HK-2 (cell line): ENCODE measurements around the gene GPER1.

Source experiments
- DNase-seq: peaks from one replicate; pipeline ENCODE4 v3.0.0-alpha.2; 2018; ENCODE audit not compliant: unreplicated experiment

GPER1 gene

DNA sequence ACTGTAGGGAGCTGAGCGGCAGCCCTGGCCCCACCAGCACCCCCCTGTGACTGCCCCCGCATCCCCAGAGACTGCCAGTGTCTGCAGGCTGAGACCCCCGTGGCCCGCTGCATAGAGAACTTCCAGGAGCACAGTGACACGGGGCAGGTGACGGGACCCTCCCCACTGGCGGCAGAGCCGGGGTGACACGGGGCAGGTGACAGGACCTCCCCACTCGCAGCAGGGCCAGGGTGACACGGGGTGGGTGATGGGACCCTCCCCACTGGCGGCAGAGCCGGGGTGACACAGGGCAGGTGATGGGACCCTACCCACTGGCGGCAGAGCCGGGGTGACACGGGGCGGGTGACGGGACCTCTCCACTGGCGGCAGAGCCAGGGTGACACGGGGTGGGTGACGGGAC, 2.3 kb downstream of the GPER1 start:
- no peak for DNase-seq

DNA sequence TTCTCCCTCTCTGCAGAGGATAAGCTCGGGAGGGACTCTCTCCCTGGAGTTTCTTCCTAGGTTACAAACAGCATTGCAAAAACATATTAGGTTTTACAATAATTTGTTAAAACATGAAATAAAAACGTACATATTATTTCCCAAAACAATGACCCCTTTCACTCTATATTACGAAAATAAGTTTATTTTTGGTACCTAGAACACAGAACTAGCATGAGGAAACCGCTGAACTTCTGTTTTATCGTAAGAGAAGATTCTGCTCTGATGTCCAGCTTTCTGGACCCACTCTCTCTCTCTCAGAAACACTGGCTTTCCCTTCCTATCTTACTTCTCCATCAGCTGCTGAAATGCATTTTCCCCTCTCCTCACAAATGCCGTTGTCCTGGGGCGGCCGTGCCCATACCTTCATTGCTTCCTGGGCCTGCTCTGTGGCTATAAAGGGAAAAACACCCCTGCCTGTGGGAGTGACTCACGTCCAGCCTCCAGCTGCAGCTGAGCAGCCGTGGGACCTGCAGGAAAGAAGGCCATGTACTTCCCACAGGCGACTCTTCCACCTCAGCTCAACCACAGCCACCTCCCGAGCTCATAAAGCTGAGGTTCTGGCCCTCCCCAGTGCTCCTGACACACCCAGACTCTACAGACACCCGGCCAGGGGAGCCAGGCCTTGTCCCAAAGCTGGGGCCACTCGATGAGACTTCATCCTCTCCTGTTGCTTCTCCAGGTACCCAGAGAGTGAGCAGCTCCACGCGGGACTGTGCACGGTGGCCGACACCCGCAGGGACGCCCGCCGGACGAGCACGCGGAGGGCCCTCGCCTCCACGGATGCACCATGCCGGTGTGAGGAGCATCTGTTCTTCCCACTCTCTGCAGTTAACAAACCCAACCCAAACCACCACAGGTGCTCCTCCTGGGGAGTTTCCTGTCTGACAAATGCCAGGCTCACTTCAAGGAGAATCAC, 3.1 kb downstream of the GPER1 start:
- DNase-seq: no peak

DNA sequence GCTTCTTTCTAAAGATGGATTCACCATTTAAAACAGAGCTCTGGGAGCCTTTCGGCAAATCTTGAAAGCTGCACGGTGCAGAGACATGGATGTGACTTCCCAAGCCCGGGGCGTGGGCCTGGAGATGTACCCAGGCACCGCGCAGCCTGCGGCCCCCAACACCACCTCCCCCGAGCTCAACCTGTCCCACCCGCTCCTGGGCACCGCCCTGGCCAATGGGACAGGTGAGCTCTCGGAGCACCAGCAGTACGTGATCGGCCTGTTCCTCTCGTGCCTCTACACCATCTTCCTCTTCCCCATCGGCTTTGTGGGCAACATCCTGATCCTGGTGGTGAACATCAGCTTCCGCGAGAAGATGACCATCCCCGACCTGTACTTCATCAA, 3.7 kb downstream of the GPER1 start:
- no peak for DNase-seq

DNA sequence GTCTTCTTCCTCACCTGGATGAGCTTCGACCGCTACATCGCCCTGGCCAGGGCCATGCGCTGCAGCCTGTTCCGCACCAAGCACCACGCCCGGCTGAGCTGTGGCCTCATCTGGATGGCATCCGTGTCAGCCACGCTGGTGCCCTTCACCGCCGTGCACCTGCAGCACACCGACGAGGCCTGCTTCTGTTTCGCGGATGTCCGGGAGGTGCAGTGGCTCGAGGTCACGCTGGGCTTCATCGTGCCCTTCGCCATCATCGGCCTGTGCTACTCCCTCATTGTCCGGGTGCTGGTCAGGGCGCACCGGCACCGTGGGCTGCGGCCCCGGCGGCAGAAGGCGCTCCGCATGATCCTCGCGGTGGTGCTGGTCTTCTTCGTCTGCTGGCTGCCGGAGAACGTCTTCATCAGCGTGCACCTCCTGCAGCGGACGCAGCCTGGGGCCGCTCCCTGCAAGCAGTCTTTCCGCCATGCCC, 4.3 kb downstream of the GPER1 start:
- DNase-seq: no peak

DNA sequence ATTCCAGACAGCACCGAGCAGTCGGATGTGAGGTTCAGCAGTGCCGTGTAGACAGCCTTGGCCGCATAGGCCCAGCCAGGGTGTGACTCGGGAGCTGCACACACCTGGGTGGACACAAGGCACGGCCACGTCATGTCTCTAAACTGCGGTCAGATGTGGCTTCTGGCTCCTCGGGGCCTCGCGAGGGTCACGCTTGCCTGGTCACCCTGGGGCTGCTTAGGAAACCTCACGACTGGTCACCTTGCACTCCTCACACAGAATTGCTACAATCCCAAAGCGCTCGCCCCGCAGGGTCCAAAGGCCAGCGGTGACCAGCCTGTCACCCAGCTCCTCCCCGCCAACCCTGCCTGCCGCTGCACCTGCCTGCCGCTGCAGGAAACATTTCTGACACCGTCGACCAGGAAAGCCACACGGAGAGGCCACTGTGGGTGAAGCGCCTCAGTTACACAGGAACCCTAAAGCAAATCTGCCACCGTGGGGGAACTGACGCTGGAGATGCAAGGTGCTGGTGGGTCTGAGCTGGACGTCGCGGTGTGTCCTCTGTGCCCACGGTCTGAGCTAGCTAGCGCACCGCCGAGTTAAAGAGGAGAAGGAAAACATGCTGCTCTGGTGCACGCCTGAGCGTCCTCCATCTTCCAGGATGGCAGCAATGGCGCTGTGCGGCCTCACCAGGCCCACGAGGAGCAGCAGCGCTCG, 5.0 kb downstream of the GPER1 start:
- DNase-seq: no peak

DNA sequence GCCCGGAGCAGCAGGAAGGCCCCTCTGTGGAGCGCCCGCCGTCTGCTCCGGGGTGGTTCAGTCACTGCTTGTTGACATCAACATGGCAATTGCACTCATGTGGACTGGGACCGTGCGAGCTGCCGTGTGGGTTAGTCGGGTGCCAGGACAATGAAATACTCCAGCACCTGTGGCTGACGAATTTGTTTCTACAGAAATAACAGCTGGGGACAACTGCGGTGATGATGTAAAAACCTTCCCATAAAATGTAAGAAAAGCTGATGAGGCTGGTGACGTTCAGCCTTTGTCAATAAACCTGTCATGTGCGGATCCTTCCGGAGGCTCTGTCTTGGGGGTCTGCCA, 5.6 kb downstream of the GPER1 start:
- no peak for DNase-seq

DNA sequence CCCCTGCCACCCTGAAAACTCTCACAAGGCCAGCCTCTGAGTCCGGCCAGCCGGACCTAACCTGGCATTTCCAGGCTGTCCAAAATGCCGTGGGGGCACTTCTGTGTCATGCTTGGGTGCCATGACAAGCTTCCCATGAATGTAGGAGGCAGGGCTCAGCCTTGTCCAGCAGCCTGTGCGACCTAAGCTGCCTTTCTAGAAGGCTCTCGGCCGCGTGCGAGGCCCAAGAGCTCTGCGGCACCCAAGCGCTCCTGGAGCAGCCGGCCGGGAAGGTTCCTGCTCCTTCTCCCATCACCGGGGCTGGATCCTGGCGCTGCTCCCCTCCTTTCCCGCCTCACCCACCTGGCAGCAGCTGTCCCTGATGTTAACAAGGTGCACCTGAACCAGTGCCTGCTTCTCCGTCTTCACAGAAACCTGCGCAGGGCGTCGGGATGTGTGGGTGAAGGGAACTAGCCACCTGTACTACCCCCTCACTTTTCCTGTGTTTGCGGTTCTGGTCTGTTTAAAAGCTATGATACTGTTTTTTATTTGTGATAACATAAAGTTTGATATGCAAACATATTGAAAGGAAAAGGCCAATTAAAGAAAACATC, 6.1 kb downstream of the GPER1 start:
- DNase-seq: no peak

DNA sequence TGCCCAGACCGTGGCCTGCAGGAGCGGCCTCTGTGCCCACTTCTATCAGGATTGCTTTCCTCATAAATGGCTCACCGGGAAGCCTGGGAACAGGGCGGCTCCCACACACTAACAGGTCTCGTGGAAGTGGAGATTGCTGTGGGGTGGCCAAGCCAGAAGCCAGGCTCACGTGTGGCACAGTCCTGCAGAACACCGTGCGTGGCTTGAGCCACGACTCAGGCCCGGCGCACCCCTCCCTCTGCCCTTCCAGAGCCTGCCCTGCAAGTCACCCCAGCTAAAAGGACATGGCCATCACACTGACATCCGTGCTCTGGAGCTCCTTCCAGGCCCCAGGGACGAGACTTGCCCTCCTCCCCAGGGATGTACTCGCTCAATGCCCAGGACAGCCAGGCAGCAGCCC, 7.0 kb downstream of the GPER1 start:
- DNase-seq: no peak

DNA sequence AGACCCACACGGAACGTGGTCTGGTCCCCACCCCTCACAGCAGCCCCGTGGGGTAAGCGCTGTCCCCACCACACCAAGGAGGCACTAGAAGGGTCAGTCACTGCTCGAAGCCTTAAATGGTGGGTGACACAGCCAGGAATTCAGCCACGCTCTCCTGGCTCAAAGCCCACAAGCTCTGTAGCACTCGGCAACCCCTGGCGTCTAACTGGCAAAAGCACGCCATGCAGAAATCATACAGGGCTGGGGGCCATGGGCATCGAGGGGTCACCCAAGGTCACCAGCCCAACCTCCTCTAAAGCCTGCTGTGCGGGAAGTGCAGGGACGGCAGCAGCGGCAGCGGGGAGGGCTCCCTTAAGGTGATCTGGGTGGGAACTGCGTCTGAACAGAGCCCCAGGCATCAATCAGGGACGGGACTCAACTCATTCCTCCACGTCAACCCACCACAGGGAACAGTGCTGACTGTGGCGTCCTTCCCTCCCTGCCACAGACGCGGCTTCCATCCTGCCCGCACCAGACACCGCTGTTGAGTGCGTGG, 7.8 kb downstream of the GPER1 start:
- DNase-seq: no peak

DNA sequence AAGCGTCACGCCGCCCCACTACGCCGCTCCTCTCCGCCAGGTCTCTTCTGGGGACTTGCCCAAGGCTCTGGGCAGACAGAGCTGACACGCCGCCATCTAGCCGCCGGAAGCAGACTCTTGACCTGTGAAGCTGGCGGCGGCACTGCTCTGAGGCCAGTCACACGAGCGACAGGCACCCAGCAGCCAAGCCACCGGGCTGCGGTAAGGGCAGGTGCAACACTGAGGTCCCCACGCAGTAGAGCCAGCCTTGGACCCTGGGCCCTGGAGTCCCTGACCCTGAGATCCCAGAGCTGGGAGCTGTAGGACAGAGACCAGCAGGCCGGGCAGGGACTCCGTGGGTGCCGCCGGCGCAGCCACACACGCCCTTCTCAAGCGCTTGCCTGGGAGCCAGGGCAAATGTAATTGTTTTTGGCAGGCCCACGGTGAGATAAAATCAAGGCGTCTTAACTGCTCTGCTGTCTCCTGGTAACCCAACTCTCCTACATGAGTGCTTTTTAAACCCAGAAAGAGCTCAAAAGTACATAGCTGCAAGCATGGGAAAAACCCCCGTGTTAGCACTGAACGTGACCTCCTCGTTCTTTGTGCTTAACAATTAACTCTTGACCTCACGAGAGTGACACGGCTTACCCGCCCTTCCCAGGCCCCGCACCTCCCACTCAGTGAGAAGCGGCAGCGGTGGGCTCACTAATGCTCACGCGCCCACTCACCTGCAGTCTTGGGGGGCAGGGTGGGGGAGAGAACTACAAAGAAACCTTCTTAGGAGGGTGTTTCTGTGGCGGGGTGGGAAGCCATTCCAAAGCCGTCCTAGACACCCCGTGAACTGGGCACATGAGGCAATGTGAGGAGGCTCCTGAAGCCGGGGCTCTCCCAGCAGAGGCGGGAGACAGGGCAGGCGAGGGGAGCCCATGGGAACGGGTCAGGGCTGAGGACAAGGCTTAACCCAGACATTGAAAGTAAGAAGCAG, 8.5 kb downstream of the GPER1 start:
- DNase-seq: no peak

DNA sequence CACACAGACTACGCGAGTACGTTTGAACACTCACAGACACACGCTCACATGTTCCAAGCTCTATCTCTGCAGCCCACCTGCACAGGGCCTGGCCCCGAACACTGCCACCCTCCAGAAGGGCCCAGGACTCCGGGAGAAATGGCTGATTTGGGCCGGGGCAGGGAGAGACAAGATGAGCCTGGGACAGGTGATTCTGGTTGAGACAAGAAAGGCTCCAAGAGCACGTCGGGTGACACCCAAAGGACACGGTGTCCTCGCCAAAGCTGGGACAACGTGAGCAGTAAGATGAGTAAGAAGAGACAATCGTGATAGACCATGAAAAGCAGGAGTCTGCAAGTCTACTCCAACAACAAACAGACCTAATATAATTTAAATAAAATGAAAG, 9.2 kb downstream of the GPER1 start:
- no peak for DNase-seq

DNA sequence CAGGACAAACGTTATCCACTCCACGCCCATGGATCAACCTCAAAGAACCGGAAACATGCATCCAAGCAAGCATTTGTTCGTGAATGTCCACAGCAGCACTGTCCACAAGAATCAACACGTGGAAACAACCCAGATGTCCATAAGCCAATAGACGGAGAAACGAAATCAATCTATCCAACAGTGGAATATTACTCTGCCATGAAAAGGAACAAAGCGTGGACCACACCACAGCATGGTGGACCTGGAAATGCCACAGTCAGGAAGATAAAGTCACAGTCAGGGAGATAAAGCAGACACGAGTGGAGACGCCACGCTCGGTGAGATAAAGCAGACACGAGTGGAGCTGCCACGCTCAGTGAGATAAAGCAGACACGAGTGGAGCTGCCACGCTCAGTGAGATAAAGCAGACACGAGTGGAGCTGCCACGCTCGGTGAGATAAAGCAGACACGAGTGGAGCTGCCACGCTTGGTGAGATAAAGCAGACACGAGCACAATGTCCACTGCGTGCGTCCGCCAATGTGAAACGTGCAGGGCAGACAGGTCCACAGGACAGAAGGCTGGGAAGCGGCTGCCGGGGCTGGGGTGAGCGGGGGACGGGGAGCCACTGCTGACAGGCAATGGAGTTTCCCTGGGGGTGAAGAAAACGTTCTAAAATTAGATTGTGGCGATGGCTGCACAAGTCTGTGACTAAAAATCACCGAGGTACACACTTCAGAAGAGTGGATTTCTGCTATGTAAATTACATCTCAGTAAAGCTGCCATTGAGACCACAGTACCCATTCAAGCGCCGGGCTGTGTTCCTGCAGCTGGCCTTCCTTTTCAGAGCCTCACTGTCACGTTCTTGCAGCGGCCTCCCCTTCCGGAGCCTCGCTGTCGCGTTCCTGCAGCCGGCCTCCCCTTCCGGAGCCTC, 10.6 kb downstream of the GPER1 start:
- DNase-seq: no peak

DNA sequence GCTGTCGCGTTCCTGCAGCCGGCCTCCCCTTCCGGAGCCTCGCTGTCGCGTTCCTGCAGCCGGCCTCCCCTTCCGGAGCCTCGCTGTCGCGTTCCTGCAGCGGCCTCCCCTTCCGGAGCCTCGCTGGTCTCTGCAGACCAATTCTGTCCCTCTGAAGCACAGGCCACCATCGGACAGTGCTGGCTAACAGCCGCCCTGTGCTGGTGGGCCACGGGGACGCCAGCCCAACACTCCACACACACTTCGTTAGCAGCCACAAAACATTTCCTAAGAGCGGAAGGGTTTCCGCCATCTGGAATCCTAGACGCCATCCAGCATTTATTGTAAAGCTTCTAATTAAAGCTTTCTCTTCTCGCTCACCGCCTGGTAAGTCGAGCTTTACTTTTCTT, 11.2 kb downstream of the GPER1 start:
- no peak for DNase-seq

DNA sequence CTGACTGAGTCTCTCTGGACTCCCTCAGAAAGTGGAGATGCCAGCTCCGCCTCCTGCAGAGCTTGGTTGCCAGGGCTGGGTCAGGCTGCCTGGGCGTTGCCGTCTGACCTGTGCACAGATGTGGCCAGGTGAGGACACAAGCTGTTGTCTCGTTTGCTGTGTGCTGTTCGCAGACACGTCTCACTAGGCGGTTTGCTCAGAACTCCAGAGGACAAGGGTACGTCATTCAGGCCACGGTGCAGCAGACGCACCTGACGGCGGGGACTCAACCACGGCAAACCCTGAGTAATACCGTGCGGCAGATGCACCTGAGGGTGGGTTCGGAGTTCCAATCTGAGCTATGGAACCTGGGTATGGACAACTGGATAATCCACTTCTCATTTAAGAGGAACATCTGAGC, 11.7 kb downstream of the GPER1 start:
- no peak for DNase-seq

DNA sequence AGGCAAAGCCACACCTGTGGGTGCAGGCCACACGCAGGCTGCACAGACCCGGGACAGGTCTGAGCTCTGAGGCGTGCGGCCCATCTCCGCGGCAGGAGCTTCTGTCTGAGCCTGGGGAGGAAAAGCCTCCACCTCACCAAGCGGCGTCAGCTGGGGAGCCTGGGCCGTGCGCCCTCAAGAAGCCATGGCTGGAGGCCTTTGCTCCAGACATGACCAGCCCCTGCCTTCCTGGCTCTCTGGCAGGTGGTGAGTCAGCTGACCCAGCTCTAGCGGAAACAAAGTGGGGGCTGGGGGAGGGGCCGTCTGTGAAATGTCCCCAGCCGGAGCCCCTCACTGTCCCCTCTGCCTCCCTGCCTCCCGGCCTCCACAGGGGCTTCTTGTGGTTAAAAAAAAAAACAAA, 12.5 kb downstream of the GPER1 start:
- no peak for DNase-seq

DNA sequence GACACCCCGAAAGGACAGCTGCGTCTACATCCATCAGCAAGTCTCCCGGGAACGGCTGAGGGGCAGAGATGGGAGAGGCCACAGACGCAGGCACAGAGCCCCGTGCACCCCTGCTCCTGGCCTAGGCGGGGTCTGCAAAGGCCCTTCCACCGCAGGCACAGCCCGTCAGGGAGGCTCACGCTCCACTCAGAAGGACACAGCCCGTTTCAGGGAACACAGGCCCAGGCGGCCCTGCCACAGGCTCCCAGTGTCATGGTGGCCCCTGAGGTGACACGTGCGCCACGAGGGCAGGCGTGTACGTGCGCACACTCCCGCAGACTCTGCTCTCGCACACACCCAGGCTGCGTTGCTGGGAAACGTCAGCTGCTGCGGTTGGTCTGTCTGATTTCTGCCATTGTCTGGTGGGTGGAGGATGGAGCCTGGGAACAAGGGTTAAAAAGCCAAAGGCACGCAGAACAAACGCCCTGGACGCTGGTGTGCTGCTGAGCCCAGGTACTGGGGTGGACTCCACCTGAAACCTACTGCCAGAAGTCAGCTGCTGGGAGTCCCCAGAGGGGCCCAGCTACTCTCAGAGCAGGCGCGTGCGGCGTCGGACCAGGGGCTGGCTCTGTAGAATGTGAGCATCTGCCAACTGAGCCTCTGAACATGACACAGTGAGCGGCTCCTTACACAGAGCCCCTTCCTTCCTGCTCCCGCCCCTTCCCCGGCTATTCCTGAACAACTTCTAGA, 13.1 kb downstream of the GPER1 start:
- DNase-seq: no peak

DNA sequence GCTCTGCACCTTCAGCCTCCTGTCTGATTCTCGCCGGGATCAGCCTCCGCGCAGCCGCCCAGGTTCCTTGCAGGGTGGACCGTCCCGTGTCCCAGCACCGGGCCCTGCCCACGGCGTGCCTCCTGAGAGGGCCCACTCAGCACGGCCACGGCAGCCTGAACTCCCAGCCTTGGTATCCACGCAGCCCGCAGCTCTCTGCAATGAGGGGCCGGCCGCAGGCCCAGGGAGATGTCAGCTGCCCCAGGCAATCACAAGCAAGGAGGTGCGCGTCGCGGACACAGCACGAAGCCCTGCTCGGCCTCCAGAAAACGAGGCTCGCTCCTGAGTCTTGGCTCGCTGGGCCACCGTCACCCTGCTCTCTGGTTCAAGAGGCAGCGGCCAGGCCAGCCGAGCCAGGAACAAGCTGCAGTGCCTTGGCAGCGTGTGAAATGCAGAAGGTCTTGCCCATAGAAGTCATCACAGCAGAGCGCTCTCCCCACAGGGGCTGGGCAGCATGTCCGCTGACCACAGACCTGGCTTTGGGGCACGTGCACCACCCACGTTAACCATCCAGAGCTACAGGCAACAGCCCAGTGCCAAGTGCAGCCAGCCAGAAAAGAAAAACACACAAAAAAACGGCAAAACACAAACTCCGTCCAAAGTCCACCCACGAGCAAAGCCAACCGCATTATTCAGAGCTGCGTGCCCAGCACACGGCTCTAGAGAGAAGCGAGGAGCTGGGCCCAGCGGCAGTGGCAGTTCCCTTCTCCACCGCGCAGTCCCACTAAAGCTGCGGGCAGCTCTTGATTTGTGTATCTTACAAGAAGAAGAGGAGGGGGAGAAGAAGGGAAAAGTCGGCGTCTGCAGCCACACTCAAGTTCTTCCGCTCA, 13.9 kb downstream of the GPER1 start:
- no peak for DNase-seq

DNA sequence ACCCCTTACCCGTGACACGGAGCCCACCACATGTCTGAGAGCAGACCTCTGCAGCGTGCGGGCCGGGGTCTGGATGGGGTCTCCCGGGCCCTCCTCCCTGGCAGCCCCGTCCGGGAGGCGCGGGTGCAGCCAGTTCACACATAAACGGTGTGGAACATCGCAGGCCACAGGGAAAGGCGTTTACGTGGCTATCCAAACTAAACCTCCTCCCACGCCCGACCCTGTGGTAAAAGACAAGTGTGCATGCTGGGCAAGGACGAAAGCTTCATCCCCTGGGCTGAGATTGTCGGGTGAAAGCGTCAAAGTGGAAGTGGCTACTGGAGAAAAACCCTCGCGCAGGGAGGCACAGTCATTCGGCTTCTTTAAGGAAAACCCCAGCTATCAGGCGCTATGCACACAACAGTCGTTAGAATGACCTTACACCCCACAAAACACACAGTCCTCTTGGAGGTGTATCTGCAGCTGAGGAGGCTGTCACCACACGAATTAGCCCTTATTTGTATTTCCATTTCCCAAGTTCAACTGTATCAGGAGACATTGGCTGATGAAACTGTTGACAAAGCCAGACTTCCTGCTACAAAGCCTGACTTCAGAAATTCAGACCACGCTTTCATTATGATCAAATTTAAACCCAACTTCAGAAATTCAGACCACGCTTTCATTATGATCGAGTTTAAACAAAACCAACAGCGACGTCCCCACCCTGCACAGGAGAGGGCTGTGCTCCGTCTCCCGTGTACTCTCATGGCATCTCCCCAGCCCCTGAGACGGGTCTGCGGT, 15.3 kb downstream of the GPER1 start:
- no peak for DNase-seq
